ENCODE results near the gene BTBD3.

BTBD3 gene

DNA sequence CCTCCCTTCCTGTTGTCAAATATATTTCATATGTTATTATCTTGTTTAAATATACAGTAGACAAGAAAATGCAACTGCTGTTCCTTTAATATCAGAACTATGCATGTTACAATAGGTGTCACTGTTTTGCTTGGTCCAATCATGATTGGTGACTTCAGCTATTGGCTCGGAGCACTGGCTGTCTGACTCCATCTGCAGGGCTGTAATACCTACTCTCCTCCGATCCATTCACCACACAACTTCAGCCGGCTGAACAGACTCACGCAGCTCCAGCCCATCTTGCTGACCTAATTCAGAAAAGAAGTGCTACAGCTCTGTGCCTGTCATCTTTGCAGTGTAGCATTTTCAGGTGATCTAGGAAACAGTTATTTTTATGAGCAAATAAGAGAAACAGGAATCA, at the start of gene BTBD3:
BTBD3 (plus strand) TSS at position 231 of the 400 bp plus-strand sequence. CDS start 383 bp downstream, outside the sequence.
- DNase-seq = no peak

- no peak for DNase-seq
These were observed 48.1 kb upstream of the BTBD3 start for GRCh38 chr20:11869641-11870040.

DNA sequence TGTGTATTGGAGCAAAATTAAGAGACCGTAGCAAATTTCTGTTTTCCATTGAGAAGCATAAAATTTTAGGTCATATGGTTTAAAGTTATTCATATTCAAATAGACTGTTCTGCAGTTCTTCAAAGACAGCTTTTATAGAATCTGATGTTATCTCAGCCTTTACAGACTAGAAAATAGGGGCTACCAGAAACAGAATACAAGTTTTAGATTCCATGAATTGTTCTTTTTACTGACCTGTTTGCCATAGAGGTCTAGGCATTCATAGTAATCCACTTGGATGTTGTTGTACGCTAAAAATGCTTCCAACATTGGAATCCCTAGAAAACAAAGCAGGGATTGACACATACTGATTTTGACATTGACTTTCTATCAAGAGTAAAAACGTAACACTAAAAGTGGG, 47.3 kb upstream of the BTBD3 start:
- no peak for DNase-seq

DNA sequence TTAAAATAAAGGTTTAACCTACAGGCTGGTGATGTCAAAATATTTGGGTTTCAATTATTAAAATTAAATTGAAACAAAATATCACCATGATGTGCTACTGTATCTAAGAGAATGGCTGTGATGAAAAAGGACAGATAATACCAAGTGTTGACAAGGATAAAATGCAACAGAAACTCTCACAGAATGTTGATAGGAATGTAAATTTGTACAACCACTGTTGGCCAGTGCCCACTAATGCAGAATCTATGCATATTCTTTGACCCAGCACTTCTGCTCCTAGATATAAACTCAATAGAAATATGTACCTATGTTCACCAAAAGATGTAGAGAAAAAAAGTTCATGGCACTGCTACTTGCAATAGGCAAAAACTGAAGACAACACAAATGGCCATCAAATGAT, 41.1 kb upstream of the BTBD3 start:
- DNase-seq = no peak

DNA sequence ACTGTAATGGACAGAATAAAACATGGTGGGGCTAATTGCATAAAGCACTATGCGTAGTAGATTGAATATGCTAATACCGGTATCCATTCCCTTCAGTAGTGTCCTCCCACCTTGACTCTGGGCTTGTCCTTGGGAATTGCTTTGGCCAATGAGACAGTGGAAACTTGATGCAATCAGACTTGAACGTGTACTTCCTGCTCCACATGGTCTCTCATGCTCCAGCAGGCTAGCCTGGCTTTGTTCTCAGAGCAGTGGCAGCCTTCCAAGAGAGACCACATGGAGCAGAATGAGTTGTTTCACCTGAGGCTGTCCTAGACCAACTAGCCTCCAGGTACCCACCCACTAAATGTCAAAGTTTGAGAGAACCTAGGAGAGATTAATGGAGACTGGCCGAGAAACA, 37.0 kb upstream of the BTBD3 start:
- no peak for DNase-seq

DNA sequence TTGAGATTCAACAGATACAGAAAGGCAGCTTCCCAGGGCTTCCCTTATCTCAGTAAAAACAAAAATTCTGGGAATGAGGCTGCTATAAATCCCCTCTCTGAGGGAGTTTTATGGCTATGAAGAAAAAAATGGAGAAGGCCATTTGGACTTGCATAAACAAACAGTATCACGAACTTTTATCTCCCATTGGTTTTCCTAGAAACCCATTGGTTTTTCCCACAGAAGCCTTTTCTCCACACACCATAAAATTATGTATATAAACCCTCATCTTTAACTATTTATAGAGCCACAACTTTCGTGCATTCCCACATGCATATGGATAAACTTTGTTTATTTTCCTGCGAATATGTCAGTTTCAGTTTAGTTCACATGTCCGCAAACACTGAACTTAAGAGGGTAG, 36.2 kb upstream of the BTBD3 start:
- DNase-seq = no peak

DNA sequence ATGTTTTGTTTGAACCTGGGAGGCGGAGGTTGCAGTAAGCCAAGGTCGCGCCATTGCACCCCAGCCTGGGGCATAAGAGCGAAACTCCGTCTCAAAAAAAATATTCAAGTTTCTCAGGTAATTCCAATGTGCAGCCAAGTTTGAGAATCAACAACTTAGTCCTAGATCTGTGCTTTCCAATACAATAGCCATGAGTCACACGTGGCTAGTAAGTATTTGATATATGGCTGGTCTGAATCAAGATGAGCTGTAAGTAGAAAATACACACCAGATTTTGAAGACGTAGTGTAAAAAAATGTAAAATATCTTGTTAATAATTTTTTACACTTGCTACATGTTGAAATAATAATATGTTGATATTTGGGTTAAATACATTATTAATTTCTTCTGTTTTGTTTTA, 35.0 kb upstream of the BTBD3 start:
- no peak for DNase-seq

DNA sequence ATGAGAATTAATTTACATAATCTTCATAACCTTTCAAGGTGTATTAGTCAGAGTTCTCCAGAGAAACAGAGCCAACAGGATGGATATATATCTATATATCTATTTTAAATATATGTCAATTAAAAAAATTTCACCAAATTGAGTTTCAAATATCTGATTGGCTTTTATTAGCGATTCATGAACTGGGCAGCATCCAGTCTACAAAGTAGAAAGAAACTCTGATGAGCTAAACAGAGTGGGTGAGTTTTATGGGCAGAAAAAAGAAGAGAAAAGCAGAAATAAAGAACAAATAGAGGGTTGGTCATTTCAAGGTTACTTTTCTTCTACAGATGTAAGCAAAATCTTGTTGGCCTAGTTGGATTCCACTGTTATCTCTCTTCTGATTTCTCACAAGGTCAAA, 29.0 kb upstream of the BTBD3 start:
- DNase-seq = no peak

GRCh38 chr20:11890331-11891076, 27.2 kb upstream of the BTBD3 start:
- peak in 2 of 4 experiments; percentile 27 to 42 for DNase-seq

DNA sequence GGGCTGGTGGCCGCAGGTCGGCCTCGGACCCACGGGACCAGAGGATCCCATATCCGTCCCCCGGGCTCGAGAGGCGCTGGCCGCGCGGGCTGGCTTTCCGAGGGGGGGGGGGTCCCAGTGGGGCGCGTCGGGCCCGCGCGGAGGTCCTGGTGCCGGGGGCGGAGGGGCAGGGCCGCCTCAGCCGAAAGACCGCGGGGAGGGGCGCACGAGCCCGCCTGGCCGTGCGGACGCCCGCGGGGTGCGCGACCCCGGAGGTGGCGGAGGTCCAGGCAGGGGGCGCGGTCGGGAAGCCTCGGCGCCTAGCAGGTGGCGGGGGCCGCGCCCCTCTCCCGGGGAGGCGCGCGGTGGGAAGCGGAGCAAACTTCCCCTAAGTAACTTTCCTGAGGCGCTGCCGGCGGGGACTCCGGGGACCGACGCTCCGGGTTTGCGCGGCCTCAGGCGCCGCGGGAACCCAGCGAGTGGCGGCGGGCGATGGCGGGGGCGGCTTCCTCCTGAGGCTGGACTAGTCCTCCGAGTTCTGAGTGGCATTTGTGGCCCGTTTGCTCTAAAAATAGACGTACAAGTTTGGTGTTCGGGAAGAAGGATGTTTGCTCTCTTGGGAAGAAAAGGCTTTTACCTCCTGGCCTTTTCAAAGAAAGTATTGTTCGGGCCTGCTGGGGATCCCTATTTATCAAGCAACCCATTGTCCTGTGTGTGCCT, 26.5 kb upstream of the BTBD3 start:
- DNase-seq = peak in 1 of 4 experiments; percentile 0

GRCh38 chr20:11891776-11892545, 25.7 kb upstream of the BTBD3 start:
- peak in 1 of 4 experiments; percentile 14 for DNase-seq

DNA sequence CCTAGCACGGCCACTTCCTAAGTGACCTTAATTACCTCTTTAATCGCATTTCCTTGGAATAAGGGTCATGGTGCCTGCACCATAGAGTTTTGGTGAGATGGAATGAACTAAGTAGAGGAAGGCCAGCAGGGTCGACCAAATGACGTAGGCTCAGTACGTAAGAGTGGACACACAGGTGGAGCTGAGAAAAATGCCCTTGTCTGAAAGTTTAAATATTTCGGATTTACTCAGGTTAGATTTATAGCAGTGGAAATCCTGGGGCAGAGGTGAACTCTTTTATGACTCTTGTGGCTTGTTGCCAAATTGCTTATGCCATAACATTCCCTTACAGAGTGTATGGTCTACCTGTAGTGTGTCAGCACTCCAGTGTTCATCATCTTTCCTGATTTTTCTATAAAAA, 23.6 kb upstream of the BTBD3 start:
- no peak for DNase-seq

DNA sequence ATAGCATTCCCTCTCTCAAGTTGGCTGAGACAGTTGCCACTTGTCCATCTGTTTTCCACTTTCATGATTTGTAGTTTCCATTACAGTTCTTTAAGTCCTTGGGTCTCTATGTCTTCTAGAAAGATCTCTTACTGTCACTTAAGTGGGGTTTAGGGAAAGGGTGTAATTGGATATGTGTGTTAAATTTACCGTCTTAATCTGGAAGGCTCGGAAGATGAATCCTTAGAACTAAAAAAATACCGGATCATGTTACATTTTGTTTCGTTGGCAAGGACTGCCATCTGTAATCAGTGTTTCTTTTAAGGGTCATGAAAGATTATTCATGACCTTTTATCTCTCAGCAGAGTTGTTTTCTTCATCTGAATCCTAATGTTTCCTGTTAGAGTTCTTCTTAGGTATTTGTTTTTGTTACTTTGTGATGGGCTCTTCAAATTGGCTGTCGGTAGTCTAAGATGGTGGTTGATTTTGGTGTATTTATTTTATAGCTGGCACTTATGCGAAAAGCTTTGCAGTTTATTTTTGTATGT, 21.8 kb upstream of the BTBD3 start:
- DNase-seq = no peak

DNA sequence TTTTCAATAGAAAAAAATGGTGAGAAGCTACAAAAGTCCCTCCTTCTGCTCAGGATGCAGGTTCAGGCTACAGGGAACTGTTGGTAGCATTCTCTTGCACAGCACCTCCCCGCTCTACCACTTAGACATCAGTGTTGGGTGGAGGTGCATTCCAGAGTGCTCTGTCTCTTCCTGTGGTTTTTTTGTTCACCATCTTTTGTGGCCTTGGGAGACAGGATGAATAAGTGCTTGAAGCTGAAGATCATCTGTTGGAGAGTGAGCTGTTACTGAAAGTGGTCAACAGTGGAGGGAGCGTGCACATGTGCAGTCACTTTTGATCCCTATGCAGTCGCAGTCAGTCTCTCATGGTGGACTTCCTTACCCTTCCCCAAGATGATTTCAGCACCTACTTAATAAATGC, 16.6 kb upstream of the BTBD3 start:
- no peak for DNase-seq

DNA sequence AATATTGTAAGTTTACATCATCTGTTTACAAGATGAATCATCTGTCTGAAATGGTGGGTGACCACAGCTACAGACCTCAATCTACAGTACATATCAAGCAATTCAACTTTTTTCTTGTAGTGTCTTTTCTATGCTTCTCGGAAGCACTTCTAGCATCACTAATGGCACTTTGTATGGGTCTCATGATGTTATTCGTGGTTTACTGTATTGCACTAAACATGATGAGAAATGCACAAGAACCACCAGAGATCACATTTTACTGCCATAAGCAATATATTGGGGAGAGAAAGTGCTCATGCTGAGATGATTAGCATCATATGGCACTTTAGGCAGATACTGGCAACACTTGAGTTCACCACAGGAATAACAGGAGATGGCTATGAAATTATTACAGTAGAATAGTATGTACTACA, 15.4 kb upstream of the BTBD3 start:
- no peak for DNase-seq

DNA sequence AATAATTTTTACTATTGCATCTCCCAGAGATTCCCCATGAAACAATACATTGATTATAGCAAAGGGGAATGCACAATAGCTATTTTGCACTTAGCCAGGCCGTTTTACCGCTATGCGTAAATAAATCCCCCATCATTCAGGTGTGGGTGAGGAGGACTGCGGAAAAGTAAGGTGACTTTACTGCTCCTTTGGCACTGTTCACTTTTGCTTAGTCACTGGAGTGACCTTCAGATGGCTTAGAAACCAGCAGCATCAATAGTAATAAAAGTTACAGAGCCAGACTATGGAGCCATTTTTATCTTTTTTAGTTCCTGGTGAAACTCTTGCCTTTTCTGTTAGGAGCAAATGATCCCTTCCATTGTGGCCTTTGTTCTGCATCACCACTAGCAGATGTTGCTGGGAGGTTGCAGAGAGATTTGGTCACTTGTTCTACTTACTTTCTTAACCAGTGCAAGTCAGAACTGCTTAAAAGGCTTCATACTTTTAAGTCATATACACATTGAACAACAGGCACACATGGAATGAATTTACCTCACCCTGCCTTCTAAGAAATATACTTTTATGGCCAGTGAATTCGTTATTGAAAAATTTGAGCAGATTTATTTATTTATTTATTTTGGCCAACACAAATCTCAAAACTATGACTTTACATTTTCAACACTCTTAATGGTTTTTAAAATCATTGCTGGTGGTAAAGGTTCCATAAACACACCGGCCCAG, 12.1 kb upstream of the BTBD3 start:
- no peak for DNase-seq

DNA sequence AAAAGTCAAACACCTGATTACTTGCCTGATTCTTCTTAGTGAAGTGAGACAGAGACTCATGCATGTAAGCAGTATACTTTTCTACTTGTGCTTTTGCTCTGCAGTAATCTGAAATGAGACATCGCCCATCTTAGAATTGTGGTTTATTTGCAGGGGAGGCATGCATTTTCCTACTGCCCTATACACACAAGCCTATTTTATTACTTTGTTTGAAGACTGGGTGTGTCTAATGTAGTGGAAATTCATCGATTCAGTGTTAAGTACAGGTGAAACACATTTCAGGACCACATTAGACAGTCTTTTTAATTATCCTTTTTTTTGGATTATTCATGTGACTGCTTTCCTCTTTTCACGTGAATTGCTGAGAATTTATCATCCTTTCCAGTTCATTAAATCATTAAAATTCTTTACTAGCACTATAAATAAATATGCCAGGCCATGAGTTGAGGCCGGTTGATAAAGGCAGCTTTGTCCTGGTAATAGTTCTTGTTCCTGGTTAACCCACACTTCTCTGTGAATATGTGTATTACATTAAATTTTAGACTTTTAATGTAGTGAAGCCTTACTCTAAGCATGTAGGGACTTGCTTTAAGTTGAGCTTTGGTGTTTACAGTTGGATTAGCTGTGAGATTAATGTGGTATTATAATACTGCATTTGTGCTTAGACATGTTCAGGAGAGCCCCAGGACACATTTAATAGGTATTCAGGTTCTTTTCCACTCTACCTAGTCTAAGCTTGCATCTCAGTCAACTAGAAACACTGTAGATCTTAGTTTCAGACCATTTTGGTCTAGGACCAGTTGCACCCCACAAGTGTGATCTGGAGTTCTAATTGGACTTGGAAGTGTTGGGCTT, 10.8 kb upstream of the BTBD3 start:
- no peak for DNase-seq

DNA sequence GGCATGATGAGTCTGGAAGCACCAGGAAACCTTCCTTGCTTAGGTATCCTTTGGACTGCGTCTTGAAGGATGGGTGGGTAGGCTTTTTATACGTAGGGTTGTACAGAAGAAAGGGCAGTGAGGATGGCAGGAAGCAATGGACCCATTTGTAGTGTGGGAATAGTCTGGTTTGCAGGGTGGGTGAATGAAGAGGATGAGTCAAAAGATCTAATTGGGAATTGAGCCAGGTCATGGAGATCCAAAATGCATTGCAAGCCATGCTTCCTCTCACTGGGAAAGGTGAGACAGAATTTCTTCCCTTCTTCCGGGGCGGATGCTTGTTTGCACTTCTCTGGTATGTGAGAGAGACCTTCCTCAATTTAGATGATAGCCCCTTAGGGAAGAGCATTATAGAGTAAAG, 10.1 kb upstream of the BTBD3 start:
- no peak for DNase-seq

GRCh38 chr20:11912013-11912658, 5.6 kb upstream of the BTBD3 start:
- no peak for DNase-seq

DNA sequence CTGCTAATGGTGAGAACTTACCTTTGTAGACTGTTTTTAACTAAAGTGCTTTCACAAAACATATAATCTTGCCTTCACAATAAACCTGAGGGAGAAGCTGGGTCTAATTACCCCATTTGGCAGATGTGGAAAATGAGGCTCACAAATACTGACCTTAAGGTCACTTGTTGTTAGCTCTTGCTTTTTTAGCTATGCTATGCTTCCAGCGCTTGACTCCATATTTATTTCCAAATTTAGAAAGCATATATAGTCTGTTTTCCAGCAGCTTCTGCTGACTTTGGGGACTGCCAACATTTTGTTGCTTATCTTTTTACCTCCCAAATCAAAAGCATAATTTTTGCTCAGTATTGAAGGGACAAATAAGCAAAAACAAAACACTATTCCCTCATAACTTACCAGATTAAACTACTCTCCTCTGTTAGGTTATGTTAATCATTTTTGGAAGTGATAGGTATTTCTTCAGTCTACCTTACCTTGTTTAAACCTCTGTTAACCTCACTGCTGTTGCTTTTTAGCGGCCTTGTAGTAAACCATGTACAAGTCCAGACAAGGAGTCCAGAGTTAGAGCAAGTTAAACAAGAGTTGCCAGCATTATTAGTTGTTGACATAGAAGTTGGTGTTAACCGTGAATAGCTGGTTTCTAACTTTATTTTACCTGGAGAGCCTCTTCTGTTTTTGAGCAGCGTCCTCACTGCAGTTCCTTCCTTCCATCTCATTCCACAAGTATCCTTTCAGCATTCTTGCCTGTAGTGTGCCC, 4.9 kb upstream of the BTBD3 start:
- DNase-seq = no peak
